ENCODE results near the gene ST3GAL5.

GRCh38 chr2:85924522-85924921 lies 35.7 kb upstream of the ST3GAL5 start:
- TF ChIP-seq CTCF (IDR thresholded peaks at IDR 0.05) (no peak), POLR2A (IDR thresholded peaks at IDR 0.05) (no peak), POLR2AphosphoS5 (IDR thresholded peaks at IDR 0.05) (peak; percentile 96 to 98 (median 96))
